Measurements from ENCODE around the gene LRRTM4.

The LRRTM4 gene

GRCh38 chr2:77512507-77512906 lies 9.7 kb downstream of the LRRTM4 start:
- no peak for FAIRE-seq
- TF ChIP-seq POLR2A (IDR thresholded peaks at IDR 0.05; ENCODE audit: low read depth, low read length): no peak
- DNase-seq (ENCODE audit: insufficient read length, low spot score): no peak

- no peak for TF ChIP-seq POLR2A (IDR thresholded peaks at IDR 0.05; ENCODE audit: low read depth, low read length)
- DNase-seq (ENCODE audit: insufficient read length, low spot score): no peak
- FAIRE-seq: no peak
These were observed 13.7 kb downstream of the LRRTM4 start for GRCh38 chr2:77508511-77508910.

- no peak for FAIRE-seq
- no peak for DNase-seq (ENCODE audit: insufficient read length, low spot score)
- TF ChIP-seq POLR2A (IDR thresholded peaks at IDR 0.05; ENCODE audit: low read depth, low read length): no peak
These were observed 14.5 kb downstream of the LRRTM4 start for GRCh38 chr2:77507657-77508056.

GRCh38 chr2:77488141-77488540 lies 34.0 kb downstream of the LRRTM4 start:
- no peak for TF ChIP-seq POLR2A (IDR thresholded peaks at IDR 0.05; ENCODE audit: low read depth, low read length)

GRCh38 chr2:77487074-77487803 lies 34.9 kb downstream of the LRRTM4 start:
- FAIRE-seq (no peak), DNase-seq (ENCODE audit: insufficient read length, low spot score) (no peak)
- no peak for TF ChIP-seq POLR2A (IDR thresholded peaks at IDR 0.05; ENCODE audit: low read depth, low read length)

More at GRCh38 chr2:77488141-77488540, 34.0 kb downstream of the LRRTM4 start:
- FAIRE-seq: no peak
- no peak for DNase-seq (ENCODE audit: insufficient read length, low spot score)

- TF ChIP-seq POLR2A (IDR thresholded peaks at IDR 0.05; ENCODE audit: low read depth, low read length): no peak
- no peak for FAIRE-seq
- no peak for DNase-seq (ENCODE audit: insufficient read length, low spot score)
These were observed 38.1 kb downstream of the LRRTM4 start for GRCh38 chr2:77484026-77484425.

- TF ChIP-seq POLR2A (IDR thresholded peaks at IDR 0.05; ENCODE audit: low read depth, low read length): no peak
- no peak for FAIRE-seq
- no peak for DNase-seq (ENCODE audit: insufficient read length, low spot score)
These were observed 42.3 kb downstream of the LRRTM4 start for GRCh38 chr2:77479895-77480294.

- no peak for TF ChIP-seq POLR2A (IDR thresholded peaks at IDR 0.05; ENCODE audit: low read depth, low read length)
- no peak for FAIRE-seq
- DNase-seq (ENCODE audit: insufficient read length, low spot score): no peak
These were observed 42.8 kb downstream of the LRRTM4 start for GRCh38 chr2:77479395-77479794.

GRCh38 chr2:77470096-77470495 lies 52.1 kb downstream of the LRRTM4 start:
- TF ChIP-seq POLR2A (IDR thresholded peaks at IDR 0.05; ENCODE audit: low read depth, low read length): no peak
- FAIRE-seq: no peak
- no peak for DNase-seq (ENCODE audit: insufficient read length, low spot score)

- FAIRE-seq (no peak), DNase-seq (ENCODE audit: insufficient read length, low spot score) (no peak)
- no peak for TF ChIP-seq POLR2A (IDR thresholded peaks at IDR 0.05; ENCODE audit: low read depth, low read length)
These were observed 53.1 kb downstream of the LRRTM4 start for GRCh38 chr2:77469106-77469505.

GRCh38 chr2:77459840-77460239 lies 62.3 kb downstream of the LRRTM4 start:
- no peak for TF ChIP-seq POLR2A (IDR thresholded peaks at IDR 0.05; ENCODE audit: low read depth, low read length)
- FAIRE-seq (no peak), DNase-seq (ENCODE audit: insufficient read length, low spot score) (no peak)

- no peak for FAIRE-seq
- no peak for DNase-seq (ENCODE audit: insufficient read length, low spot score)
- no peak for TF ChIP-seq POLR2A (IDR thresholded peaks at IDR 0.05; ENCODE audit: low read depth, low read length)
These were observed 64.0 kb downstream of the LRRTM4 start for GRCh38 chr2:77458216-77458615.

GRCh38 chr2:77457665-77458064 lies 64.5 kb downstream of the LRRTM4 start:
- no peak for FAIRE-seq
- no peak for DNase-seq (ENCODE audit: insufficient read length, low spot score)
- no peak for TF ChIP-seq POLR2A (IDR thresholded peaks at IDR 0.05; ENCODE audit: low read depth, low read length)

GRCh38 chr2:77443076-77443475 lies 79.1 kb downstream of the LRRTM4 start:
- FAIRE-seq (no peak), DNase-seq (ENCODE audit: insufficient read length, low spot score) (no peak)
- no peak for TF ChIP-seq POLR2A (IDR thresholded peaks at IDR 0.05; ENCODE audit: low read depth, low read length)

GRCh38 chr2:77434880-77435279 lies 87.3 kb downstream of the LRRTM4 start:
- FAIRE-seq: no peak
- no peak for TF ChIP-seq POLR2A (IDR thresholded peaks at IDR 0.05; ENCODE audit: low read depth, low read length)
- no peak for DNase-seq (ENCODE audit: insufficient read length, low spot score)

Measured in H54 (cell line).